Astrocyte (in vitro differentiated cells and primary cell): ENCODE measurements around the gene ILF3.

Experiments
- EZH2 ChIP-seq: IDR thresholded peaks from 2 replicates; pipeline ENCODE4 v1.6.1; 2012; ENCODE audit warnings: mild to moderate bottlenecking, low read length, inconsistent platforms; ENCODE audit not compliant: insufficient read depth
- TF ChIP-seq, protein P1 (sequence below): IDR thresholded peaks from 2 replicates; pipeline ENCODE4 v1.5.1; 2011; ENCODE audit warnings: low read depth, mild to moderate bottlenecking, inconsistent platforms, low read length, moderate library complexity; ENCODE audit not compliant: insufficient read depth

- TF ChIP-seq, protein P1, sequence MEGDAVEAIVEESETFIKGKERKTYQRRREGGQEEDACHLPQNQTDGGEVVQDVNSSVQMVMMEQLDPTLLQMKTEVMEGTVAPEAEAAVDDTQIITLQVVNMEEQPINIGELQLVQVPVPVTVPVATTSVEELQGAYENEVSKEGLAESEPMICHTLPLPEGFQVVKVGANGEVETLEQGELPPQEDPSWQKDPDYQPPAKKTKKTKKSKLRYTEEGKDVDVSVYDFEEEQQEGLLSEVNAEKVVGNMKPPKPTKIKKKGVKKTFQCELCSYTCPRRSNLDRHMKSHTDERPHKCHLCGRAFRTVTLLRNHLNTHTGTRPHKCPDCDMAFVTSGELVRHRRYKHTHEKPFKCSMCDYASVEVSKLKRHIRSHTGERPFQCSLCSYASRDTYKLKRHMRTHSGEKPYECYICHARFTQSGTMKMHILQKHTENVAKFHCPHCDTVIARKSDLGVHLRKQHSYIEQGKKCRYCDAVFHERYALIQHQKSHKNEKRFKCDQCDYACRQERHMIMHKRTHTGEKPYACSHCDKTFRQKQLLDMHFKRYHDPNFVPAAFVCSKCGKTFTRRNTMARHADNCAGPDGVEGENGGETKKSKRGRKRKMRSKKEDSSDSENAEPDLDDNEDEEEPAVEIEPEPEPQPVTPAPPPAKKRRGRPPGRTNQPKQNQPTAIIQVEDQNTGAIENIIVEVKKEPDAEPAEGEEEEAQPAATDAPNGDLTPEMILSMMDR: no peak
- TF ChIP-seq EZH2: no peak
Measured at GRCh38 chr19:10661946-10662345, 7.8 kb downstream of the ILF3 start.
